Activated T-helper 1 cell treated with anti-CD3 and anti-CD28 coated beads, Interleukin-12 subunit alpha, Interleukin-12 subunit beta, Interleukin-2, Interleukin-4 antibody, amounts not matched to agents 30 ng/mL and 10 ng/mL and 1 ng/mL, durations not matched to agents 14 hours and 24 hours and 36 hours (primary cell): Measurements from ENCODE around the gene ZNF691. TPM values are rescaled to one million over a fixed set of nuclear protein-coding genes. Genes with fewer than 3 reads are reported as not detected.
"Not testable (repeated sequence)": the region's sequence is repeated elsewhere in the genome, so short reads cannot be mapped to it uniquely, and the experiment has no call there.

ENCODE experiments used
- DNase-seq: peaks from one replicate; pipeline ENCODE4 v3.0.0; 2021; ENCODE audit warnings: low spot score
- H3K27ac Mint-ChIP-seq: one replicate; pipeline ENCODE4 v1.8.0; 2021; ENCODE audit warnings: mild to moderate bottlenecking, mixed read lengths
- H3K27me3 Mint-ChIP-seq: one replicate; pipeline ENCODE4 v1.8.0; 2022; ENCODE audit warnings: mild to moderate bottlenecking, moderate library complexity, mixed read lengths; ENCODE audit not compliant: insufficient read depth
- H3K36me3 Mint-ChIP-seq: one replicate; pipeline ENCODE4 v1.8.0; 2021; ENCODE audit warnings: low read depth, mixed read lengths
- H3K4me1 Mint-ChIP-seq: one replicate; pipeline ENCODE4 v1.8.0; 2021; ENCODE audit warnings: low read depth, mixed read lengths
- H3K4me3 Mint-ChIP-seq: one replicate; pipeline ENCODE4 v1.8.0; 2021; ENCODE audit warnings: mild to moderate bottlenecking, moderate library complexity, mixed read lengths
- H3K9me3 Mint-ChIP-seq: one replicate; pipeline ENCODE4 v1.8.0; 2021; ENCODE audit warnings: mixed read lengths
- intact Hi-C: fragments of 100-400 bp; cut with micrococcal nuclease; formaldehyde crosslinking; loops from one replicate; pipeline ENCODE4 v1.15.1; 2024
- total RNA-seq: library from RNA; stranded (reverse); gene quantifications from 2 replicates; pipeline ENCODE4 v1.2.3, GENCODE V29; 2022

ZNF691 gene
- total RNA-seq, 1 donor from 2014 or later = 10.0 TPM

DNA sequence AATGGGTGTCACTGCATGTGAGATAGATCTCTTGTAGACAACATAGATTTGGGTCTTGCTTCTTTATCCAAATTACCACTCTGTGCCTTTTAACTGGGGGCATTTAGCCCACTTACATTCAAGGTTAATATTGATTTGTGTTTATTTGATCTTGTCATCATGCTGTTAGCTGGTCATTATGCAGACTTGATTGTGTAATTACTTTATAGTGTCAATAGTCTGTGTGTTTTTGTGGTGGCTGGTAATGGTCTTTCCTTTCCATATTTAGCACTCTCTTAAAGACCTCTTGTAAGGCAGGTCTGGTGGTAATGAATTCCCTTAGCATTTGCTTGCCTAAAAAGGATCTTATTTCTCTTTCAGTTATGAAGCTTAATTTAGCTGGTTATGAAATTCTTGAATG lies 29.6 kb downstream of the ZNF691 start:
- Mint-ChIP-seq H3K36me3 (no peaks in the 10 kb centered on the region), H3K9me3 (peaks cover 10% of the 10 kb centered on the region), H3K4me3 (no peak overlapping the region), H3K4me1 (no peaks in the 10 kb centered on the region), H3K27ac (no peak overlapping the region), H3K27me3 (peaks cover 14% of the 10 kb centered on the region)
- intact Hi-C loops = no loop called here
- DNase-seq = no peak

GRCh38 chr1:42877380-42877779 lies 31.0 kb downstream of the ZNF691 start:
- intact Hi-C loops = no loop called here
- Mint-ChIP-seq H3K4me3 (no peak overlapping the region), H3K4me1 (no peaks in the 10 kb centered on the region), H3K9me3 (peaks cover 10% of the 10 kb centered on the region), H3K36me3 (no peaks in the 10 kb centered on the region), H3K27ac (no peak overlapping the region), H3K27me3 (peaks cover 15% of the 10 kb centered on the region)
- DNase-seq = no peak

GRCh38 chr1:42880384-42880783 lies 34.0 kb downstream of the ZNF691 start:
- no peaks in the 10 kb centered on the region for H3K9me3 Mint-ChIP-seq
- H3K36me3 Mint-ChIP-seq = no peaks in the 10 kb centered on the region
- DNase-seq = no peak
- peaks cover 19% of the 10 kb centered on the region for H3K27me3 Mint-ChIP-seq
- intact Hi-C loops = no loop called here
- no peak overlapping the region for H3K4me3 Mint-ChIP-seq
- no peak overlapping the region for H3K27ac Mint-ChIP-seq
- H3K4me1 Mint-ChIP-seq = no peaks in the 10 kb centered on the region

- Mint-ChIP-seq H3K27me3 (peaks cover 10% of the 10 kb centered on the region), H3K27ac (no peak overlapping the region), H3K4me3 (no peak overlapping the region), H3K4me1 (no peaks in the 10 kb centered on the region), H3K36me3 (no peaks in the 10 kb centered on the region), H3K9me3 (no peaks in the 10 kb centered on the region)
- intact Hi-C loops = no loop called here
- DNase-seq = no peak
Observed at GRCh38 chr1:42886046-42886739, 39.8 kb downstream of the ZNF691 start.

GRCh38 chr1:42886800-42887199 lies 40.4 kb downstream of the ZNF691 start:
- H3K4me3 Mint-ChIP-seq = no peak overlapping the region
- no peaks in the 10 kb centered on the region for H3K36me3 Mint-ChIP-seq
- H3K27me3 Mint-ChIP-seq = peaks cover 11% of the 10 kb centered on the region
- H3K27ac Mint-ChIP-seq = no peak overlapping the region
- intact Hi-C loops = no loop called here
- H3K9me3 Mint-ChIP-seq = no peaks in the 10 kb centered on the region
- DNase-seq = no peak
- H3K4me1 Mint-ChIP-seq = no peaks in the 10 kb centered on the region

GRCh38 chr1:42887366-42887765 lies 41.0 kb downstream of the ZNF691 start:
- no peak for DNase-seq
- Mint-ChIP-seq H3K9me3 (no peaks in the 10 kb centered on the region), H3K4me3 (no peak overlapping the region), H3K27me3 (peaks cover 9% of the 10 kb centered on the region), H3K27ac (no peak overlapping the region), H3K4me1 (no peaks in the 10 kb centered on the region), H3K36me3 (no peaks in the 10 kb centered on the region)
- intact Hi-C loops = no loop called here

DNA sequence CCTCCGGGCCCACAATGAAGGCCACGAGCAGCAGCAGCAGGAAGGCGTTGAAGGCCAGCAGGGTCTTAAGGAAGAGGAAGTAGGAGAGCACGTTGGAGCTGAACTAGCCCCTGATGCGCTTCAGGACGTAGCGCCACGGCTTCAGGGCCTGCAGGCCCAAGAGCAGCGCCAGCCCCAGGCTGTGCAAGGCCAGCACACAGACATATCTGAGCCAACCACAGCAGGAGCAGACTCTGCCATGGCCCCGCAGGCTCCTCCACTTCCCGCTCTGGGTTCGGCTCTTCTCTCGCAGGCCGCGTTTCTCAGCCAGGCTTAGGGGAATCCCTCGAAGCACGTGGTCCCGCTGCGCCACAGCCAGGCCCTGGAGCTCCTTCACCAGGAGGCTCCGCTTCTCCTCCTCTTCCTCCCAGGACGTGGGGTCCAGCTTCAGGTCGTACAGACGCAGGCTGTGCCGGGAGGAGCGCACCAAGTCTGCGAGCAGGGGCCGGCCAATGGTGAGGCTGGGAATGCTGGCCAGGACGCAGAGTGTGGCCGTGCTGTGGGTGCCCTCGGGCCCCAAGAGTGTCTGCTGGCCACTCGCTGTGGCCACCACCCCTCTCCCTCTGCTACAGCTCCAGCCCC lies 41.7 kb downstream of the ZNF691 start:
- Mint-ChIP-seq H3K4me3 (no peak overlapping the region), H3K4me1 (no peaks in the 10 kb centered on the region), H3K27me3 (peaks cover 10% of the 10 kb centered on the region), H3K27ac (no peak overlapping the region), H3K9me3 (no peaks in the 10 kb centered on the region), H3K36me3 (no peaks in the 10 kb centered on the region)
- no peak for DNase-seq
- intact Hi-C loops = no loop called here

DNA sequence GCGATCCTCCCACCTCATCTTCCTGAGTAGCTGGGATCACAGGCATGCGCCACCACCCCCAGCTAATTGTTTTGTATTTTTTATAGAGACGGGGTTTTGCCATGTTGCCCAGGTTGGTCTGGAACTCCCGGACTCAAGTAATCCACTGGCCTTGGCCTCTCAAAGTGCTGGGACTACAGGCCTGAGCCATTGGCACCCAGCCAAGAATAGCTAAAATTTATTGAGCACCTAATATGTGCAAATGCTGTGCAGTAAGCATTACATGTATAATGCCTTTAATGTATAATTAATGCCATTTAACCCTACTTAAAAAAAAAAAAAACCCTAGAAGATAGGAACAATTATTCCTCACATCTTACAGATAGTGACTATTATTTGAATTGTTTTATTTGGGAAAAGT lies 42.9 kb downstream of the ZNF691 start:
- H3K27ac Mint-ChIP-seq = no peak overlapping the region
- no peaks in the 10 kb centered on the region for H3K36me3 Mint-ChIP-seq
- H3K27me3 Mint-ChIP-seq = peaks cover 10% of the 10 kb centered on the region
- H3K4me3 Mint-ChIP-seq = no peak overlapping the region
- no peaks in the 10 kb centered on the region for H3K4me1 Mint-ChIP-seq
- intact Hi-C loops = no loop called here
- DNase-seq = no peak
- no peaks in the 10 kb centered on the region for H3K9me3 Mint-ChIP-seq

DNA sequence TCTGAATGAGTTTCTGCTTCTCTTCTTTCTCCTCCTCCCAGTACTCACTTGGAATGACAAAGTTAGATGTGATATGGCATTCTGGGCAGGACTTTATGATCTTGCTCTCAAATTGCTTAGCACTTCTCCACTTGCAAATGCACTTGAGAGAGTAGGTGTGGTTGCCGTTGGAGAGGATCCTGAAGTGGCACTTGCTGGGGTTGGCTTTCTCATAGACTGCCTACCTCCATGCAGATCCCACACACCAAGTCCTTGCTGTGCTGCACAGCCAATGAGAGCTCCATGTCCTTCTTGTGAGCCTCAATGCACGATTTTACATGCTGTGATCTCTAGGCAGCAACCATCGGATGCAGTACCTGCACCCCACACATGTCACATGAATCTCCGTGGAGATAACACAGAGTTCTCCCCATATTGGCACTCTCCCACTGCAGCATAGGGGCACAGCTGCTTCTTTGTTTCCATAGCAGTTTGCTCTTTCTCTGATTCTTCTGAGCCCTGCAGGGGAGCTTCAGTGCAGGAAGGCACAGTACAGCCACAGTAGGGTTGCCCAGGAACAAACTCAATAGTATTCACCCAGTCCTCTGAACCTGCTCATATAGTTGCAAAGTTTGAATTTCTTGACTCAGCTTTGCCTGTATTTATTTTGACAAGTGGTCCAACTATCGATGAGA lies 45.2 kb downstream of the ZNF691 start:
- peaks cover 10% of the 10 kb centered on the region for H3K27me3 Mint-ChIP-seq
- no peaks in the 10 kb centered on the region for H3K36me3 Mint-ChIP-seq
- no peak overlapping the region for H3K4me3 Mint-ChIP-seq
- no peaks in the 10 kb centered on the region for H3K4me1 Mint-ChIP-seq
- DNase-seq = no peak
- H3K27ac Mint-ChIP-seq = no peak overlapping the region
- no peaks in the 10 kb centered on the region for H3K9me3 Mint-ChIP-seq
- intact Hi-C loops = no loop called here

DNA sequence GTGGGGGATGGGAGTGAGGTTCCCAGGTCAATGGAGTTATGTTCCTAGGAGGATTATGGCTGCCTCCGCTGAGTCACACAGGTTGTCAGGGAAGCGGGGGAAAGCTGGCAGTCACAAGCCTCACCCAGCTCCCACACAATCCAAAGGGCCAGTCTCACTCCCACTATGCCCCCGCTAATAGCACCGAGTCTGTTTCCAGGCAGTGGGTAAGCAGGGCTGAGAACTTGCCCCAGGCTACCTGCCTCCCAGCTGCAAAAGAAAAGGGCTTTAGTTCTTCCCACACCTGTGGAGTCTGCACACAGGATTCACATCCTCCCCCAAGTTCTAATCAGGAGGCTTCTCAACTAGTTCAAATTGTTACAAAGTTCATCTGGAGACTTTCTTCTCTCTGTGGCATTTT lies 53.5 kb downstream of the ZNF691 start:
- peaks cover 11% of the 10 kb centered on the region for H3K9me3 Mint-ChIP-seq
- DNase-seq, intact Hi-C loops, H3K4me1 Mint-ChIP-seq, H3K36me3 Mint-ChIP-seq, H3K27ac Mint-ChIP-seq, H3K4me3 Mint-ChIP-seq: not testable (repeated sequence)
- H3K27me3 Mint-ChIP-seq = peaks cover 23% of the 10 kb centered on the region

Other genes with a start within 250 kb of the ZNF691 start
- gene PPIH, start 188.2 kb upstream of the ZNF691 start, total RNA-seq = 89.7 and 94.6 TPM in 2 replicates
- gene YBX1, start 164.2 kb upstream of the ZNF691 start, total RNA-seq = 774 and 780 TPM in 2 replicates
- not detected in 2 replicates for gene CLDN19, start 106.4 kb upstream of the ZNF691 start, total RNA-seq
- 44.9 and 51.4 TPM in 2 replicates for gene P3H1, start 79.6 kb upstream of the ZNF691 start, total RNA-seq
- 6.4 and 7.6 TPM in 2 replicates for gene C1orf50, start 79.4 kb upstream of the ZNF691 start, total RNA-seq
- 0.12 and 0.29 TPM in 2 replicates for gene TMEM269, start 61.6 kb upstream of the ZNF691 start, total RNA-seq
- gene ERMAP, start 29.5 kb upstream of the ZNF691 start, total RNA-seq = 3.4 and 3.7 TPM in 2 replicates
- 6.4 and 8.2 TPM in 2 replicates for gene SVBP, start 29.2 kb upstream of the ZNF691 start, total RNA-seq
- 111 and 120 TPM in 2 replicates for gene SLC2A1, start 112.3 kb downstream of the ZNF691 start, total RNA-seq